Measurements from ENCODE around the gene NRG3.

NRG3 gene

DNA sequence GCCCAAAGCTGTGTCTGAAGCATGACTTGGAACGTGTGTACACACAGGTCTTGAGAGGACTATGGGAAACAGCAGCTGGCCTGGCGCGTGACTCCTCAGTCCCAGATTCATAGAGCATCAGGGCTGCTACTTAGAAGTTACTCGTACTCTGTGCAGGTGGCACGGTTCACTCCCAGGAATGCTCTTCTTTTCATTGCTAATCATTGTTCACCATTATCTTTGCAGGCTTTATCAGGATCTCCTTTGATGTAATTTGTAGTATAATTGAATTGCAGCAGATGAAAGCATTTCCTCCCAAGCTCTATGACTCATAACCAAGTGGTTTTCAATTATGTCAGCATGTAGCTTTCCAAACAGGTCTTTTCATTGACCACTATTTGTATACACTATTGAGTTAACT is 938.9 kb downstream of the NRG3 start (continued):
- TF ChIP-seq, protein P1, sequence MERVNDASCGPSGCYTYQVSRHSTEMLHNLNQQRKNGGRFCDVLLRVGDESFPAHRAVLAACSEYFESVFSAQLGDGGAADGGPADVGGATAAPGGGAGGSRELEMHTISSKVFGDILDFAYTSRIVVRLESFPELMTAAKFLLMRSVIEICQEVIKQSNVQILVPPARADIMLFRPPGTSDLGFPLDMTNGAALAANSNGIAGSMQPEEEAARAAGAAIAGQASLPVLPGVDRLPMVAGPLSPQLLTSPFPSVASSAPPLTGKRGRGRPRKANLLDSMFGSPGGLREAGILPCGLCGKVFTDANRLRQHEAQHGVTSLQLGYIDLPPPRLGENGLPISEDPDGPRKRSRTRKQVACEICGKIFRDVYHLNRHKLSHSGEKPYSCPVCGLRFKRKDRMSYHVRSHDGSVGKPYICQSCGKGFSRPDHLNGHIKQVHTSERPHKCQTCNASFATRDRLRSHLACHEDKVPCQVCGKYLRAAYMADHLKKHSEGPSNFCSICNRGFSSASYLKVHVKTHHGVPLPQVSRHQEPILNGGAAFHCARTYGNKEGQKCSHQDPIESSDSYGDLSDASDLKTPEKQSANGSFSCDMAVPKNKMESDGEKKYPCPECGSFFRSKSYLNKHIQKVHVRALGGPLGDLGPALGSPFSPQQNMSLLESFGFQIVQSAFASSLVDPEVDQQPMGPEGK (CRISPR knock-in tag; IDR thresholded peaks at IDR 0.05; ENCODE audit: borderline replicate concordance): no peak
- TF ChIP-seq, protein P2, sequence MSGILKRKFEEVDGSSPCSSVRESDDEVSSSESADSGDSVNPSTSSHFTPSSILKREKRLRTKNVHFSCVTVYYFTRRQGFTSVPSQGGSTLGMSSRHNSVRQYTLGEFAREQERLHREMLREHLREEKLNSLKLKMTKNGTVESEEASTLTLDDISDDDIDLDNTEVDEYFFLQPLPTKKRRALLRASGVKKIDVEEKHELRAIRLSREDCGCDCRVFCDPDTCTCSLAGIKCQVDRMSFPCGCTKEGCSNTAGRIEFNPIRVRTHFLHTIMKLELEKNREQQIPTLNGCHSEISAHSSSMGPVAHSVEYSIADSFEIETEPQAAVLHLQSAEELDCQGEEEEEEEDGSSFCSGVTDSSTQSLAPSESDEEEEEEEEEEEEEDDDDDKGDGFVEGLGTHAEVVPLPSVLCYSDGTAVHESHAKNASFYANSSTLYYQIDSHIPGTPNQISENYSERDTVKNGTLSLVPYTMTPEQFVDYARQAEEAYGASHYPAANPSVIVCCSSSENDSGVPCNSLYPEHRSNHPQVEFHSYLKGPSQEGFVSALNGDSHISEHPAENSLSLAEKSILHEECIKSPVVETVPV (CRISPR knock-in tag; IDR thresholded peaks at IDR 0.05): no peak; the same call in 1 of the 2 replicates
- TF ChIP-seq ARNTL (CRISPR knock-in tag; IDR thresholded peaks at IDR 0.05; ENCODE audit: borderline replicate concordance, low read depth): no peak
- no peak for TF ChIP-seq BACH2 (CRISPR knock-in tag; IDR thresholded peaks at IDR 0.05; ENCODE audit: borderline replicate concordance)
- TF ChIP-seq SNAI2 (CRISPR knock-in tag; IDR thresholded peaks at IDR 0.05): peak; percentile 82; the same call in 1 of the 2 replicates
- TF ChIP-seq ISL1 (CRISPR knock-in tag; IDR thresholded peaks at IDR 0.05): peak; percentile 91
- TF ChIP-seq, protein P3, sequence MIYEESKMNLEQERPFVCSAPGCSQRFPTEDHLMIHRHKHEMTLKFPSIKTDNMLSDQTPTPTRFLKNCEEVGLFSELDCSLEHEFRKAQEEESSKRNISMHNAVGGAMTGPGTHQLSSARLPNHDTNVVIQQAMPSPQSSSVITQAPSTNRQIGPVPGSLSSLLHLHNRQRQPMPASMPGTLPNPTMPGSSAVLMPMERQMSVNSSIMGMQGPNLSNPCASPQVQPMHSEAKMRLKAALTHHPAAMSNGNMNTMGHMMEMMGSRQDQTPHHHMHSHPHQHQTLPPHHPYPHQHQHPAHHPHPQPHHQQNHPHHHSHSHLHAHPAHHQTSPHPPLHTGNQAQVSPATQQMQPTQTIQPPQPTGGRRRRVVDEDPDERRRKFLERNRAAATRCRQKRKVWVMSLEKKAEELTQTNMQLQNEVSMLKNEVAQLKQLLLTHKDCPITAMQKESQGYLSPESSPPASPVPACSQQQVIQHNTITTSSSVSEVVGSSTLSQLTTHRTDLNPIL (CRISPR knock-in tag; IDR thresholded peaks at IDR 0.05; ENCODE audit: low read depth): peak; percentile 87
- TF ChIP-seq RARB (CRISPR knock-in tag; IDR thresholded peaks at IDR 0.05): 0 out of 2 replicates have a peak, but pooled peaks have one; percentile 65

DNA sequence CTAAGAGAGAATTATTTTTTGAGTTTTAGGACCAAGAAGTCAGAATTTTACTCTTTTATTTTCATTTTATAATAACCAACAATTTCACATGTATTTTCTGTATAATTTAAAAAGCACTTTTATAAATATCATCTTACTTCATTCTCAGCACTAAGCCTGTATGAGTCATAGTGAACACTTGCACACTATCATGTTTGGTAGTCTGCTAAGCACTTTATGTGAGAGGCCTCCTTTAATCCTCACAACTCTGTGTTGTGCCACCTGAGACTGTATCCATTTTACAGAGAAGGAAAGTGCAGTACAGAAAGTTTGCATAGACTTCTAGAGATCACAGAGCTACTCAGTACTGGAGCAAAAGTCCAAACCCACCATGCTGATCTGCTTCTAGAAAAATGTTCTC is 939.6 kb downstream of the NRG3 start:
- ATAC-seq: peak; percentile 76

DNA sequence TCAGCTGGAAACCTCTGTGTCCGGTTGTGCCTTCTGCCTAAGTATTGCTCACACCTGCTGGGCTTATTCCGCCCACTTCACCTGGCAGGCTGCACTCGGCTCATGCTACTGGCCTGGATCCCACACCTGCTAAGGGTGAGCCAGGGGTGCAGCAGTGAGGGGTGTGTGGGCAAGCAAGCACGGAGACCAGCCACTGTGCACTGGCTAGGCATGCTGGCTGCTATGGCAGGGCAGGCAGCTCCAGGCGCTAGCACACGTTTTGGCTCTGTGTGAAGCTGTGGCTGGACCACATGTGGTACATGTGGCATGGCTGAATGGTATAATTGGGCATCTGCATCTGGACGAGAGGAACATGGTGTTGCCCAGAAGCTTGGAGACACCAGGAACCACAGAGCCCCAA is 940.7 kb downstream of the NRG3 start:
- no peak for ATAC-seq
- TF ChIP-seq ESRRG (CRISPR knock-in tag; IDR thresholded peaks at IDR 0.05) (no peak), BACH2 (CRISPR knock-in tag; IDR thresholded peaks at IDR 0.05; ENCODE audit: borderline replicate concordance) (no peak), PPARA (CRISPR knock-in tag; IDR thresholded peaks at IDR 0.05; ENCODE audit: borderline replicate concordance) (no peak), ZC3H10 (CRISPR knock-in tag; IDR thresholded peaks at IDR 0.05) (no peak)
- TF ChIP-seq, protein P4, sequence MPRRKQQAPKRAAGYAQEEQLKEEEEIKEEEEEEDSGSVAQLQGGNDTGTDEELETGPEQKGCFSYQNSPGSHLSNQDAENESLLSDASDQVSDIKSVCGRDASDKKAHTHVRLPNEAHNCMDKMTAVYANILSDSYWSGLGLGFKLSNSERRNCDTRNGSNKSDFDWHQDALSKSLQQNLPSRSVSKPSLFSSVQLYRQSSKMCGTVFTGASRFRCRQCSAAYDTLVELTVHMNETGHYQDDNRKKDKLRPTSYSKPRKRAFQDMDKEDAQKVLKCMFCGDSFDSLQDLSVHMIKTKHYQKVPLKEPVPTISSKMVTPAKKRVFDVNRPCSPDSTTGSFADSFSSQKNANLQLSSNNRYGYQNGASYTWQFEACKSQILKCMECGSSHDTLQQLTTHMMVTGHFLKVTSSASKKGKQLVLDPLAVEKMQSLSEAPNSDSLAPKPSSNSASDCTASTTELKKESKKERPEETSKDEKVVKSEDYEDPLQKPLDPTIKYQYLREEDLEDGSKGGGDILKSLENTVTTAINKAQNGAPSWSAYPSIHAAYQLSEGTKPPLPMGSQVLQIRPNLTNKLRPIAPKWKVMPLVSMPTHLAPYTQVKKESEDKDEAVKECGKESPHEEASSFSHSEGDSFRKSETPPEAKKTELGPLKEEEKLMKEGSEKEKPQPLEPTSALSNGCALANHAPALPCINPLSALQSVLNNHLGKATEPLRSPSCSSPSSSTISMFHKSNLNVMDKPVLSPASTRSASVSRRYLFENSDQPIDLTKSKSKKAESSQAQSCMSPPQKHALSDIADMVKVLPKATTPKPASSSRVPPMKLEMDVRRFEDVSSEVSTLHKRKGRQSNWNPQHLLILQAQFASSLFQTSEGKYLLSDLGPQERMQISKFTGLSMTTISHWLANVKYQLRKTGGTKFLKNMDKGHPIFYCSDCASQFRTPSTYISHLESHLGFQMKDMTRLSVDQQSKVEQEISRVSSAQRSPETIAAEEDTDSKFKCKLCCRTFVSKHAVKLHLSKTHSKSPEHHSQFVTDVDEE (CRISPR knock-in tag; IDR thresholded peaks at IDR 0.05): no peak
- TF ChIP-seq, protein P3 (CRISPR knock-in tag; IDR thresholded peaks at IDR 0.05; ENCODE audit: low read depth): no peak

More for the DNA sequence above, 939.6 kb downstream of the NRG3 start:
- TF ChIP-seq BACH2 (CRISPR knock-in tag; IDR thresholded peaks at IDR 0.05; ENCODE audit: borderline replicate concordance) (no peak), GLIS3 (CRISPR knock-in tag; IDR thresholded peaks at IDR 0.05) (no peak), ESRRG (CRISPR knock-in tag; IDR thresholded peaks at IDR 0.05) (no peak), ISL1 (CRISPR knock-in tag; IDR thresholded peaks at IDR 0.05) (no peak), PPARA (CRISPR knock-in tag; IDR thresholded peaks at IDR 0.05; ENCODE audit: borderline replicate concordance) (no peak), TOX (CRISPR knock-in tag; IDR thresholded peaks at IDR 0.05; ENCODE audit: borderline replicate concordance) (no peak), SNAI2 (CRISPR knock-in tag; IDR thresholded peaks at IDR 0.05) (no peak), ARNTL (CRISPR knock-in tag; IDR thresholded peaks at IDR 0.05; ENCODE audit: borderline replicate concordance, low read depth) (no peak), RARB (CRISPR knock-in tag; IDR thresholded peaks at IDR 0.05) (no peak), ZNF70 (CRISPR knock-in tag; IDR thresholded peaks at IDR 0.05) (no peak), ZNF565 (CRISPR knock-in tag; conservative IDR thresholded peaks at IDR 0.05; ENCODE audit: low read depth) (no peak), OSR1 (CRISPR knock-in tag; IDR thresholded peaks at IDR 0.05) (no peak), ZNF8 (CRISPR knock-in tag; IDR thresholded peaks at IDR 0.05) (no peak), CSDC2 (CRISPR knock-in tag; IDR thresholded peaks at IDR 0.05) (no peak)
- TF ChIP-seq, protein P1 (CRISPR knock-in tag; IDR thresholded peaks at IDR 0.05; ENCODE audit: borderline replicate concordance): no peak
- TF ChIP-seq, protein P2 (CRISPR knock-in tag; IDR thresholded peaks at IDR 0.05): no peak
- TF ChIP-seq, protein P4 (CRISPR knock-in tag; IDR thresholded peaks at IDR 0.05): no peak
